Suprapubic skin (tissue), 4 donors: ENCODE data around the gene MRPL23. TPM values are rescaled to one million over a fixed set of nuclear protein-coding genes. Genes with fewer than 3 reads are reported as not detected.
A peak's percentile ranks its signal among the peaks of the same experiment; 100 is the strongest.

ENCODE experiments used
- DNase-seq, 2 donors: peaks; one replicate each; pipeline ENCODE4 v3.0.0-alpha.2; 2019; ENCODE audit warnings: low spot score in 2 of 2
- H3K27ac ChIP-seq: fragments of 200-600 bp; sonication (generic); one replicate; pipeline ENCODE4 v1.5.1; 2019
- H3K27me3 ChIP-seq: fragments of 200-600 bp; sonication (generic); one replicate; pipeline ENCODE4 v1.5.1; 2019
- H3K36me3 ChIP-seq: fragments of 200-600 bp; sonication (generic); one replicate; pipeline ENCODE4 v1.5.1; 2019
- H3K4me1 ChIP-seq: fragments of 200-600 bp; sonication (generic); one replicate; pipeline ENCODE4 v1.5.1; 2019
- H3K4me3 ChIP-seq: fragments of 200-600 bp; sonication (generic); one replicate; pipeline ENCODE4 v1.5.1; 2019; ENCODE audit warnings: mild to moderate bottlenecking
- H3K9me3 ChIP-seq: fragments of 200-600 bp; sonication (generic); one replicate; pipeline ENCODE4 v1.5.1; 2019
- EP300 ChIP-seq: sonication (generic); formaldehyde crosslinking; IDR thresholded peaks from one replicate; pipeline ENCODE4 v1.6.1; 2017; ENCODE audit warnings: antibody characterized with exemption
- POLR2A ChIP-seq, 2 donors: fragments of 450-650 bp; IDR thresholded peaks; one replicate each; pipeline ENCODE4 v1.6.1; 2017; ENCODE audit warnings: antibody characterized with exemption in 2 of 2, mild to moderate bottlenecking in 2 of 2, moderate library complexity in 2 of 2
- POLR2AphosphoS5 ChIP-seq, 3 donors: sonication (generic); formaldehyde crosslinking; IDR thresholded peaks; one replicate each; pipeline ENCODE4 v1.6.1; 2017; ENCODE audit warnings: antibody characterized with exemption in 3 of 3
- WGBS: methylation state at CpG from one replicate; pipeline ENCODE4 v1.1.5; 2018; 5-methylcytosine and 5-hydroxymethylcytosine counted together
- total RNA-seq, 4 donors: library from RNA; depleted of rRNA; stranded (reverse); fragments of >200 nt; gene quantifications; one replicate each; pipeline ENCODE4 v1.1.0, GENCODE V29; 2016
- TF ChIP-seq, protein P1 (sequence below), 2 donors: fragments of 200-600 bp in 1 of 2; fragments of 450-650 bp in 1 of 2; sonication (generic) in 1 of 2; IDR thresholded peaks; one replicate each; pipeline ENCODE4 v1.5.1; 2016 to 2019; ENCODE audit warnings: antibody characterized with exemption in 2 of 2, mild to moderate bottlenecking in 1 of 2, moderate library complexity in 1 of 2

MRPL23 gene
- total RNA-seq, 4 donors from 2014 or later, result 76.9 to 115 (median 103) TPM

DNA sequence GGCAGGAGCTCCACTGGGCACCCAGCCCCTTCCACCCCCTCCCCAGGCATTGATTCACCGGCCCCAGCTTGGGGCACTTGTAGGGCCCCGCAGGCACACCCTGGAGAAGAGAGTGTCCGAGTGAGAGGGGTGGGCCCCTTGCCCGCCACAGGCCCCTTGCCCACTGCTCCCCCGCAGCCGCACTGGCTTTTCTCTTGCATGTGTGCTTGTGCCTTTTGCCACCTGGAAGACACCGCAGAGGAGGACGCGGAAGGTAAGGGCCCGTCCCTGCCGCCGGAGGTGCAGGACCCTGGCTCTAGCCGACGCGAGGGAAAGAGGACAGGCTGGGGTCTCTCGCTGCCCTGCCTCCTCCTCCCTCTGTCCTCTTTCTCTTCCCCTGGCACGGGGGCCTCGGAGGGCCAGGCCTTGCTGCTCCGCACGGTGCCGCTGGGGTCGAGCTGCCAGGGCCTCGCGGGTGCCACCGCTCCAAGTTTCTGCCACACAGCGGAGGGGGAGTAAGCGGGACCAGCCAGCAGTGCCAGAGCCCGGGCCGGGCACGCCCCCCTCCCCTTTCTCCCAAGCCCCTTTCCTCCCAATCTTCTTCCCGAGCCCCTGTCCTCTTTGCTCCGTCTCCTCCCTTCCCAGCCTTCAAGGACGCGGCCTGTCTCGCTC is 18.1 kb upstream of the MRPL23 start:
- no peak overlapping the region for H3K27ac ChIP-seq
- no peak overlapping the region for H3K4me3 ChIP-seq

DNA sequence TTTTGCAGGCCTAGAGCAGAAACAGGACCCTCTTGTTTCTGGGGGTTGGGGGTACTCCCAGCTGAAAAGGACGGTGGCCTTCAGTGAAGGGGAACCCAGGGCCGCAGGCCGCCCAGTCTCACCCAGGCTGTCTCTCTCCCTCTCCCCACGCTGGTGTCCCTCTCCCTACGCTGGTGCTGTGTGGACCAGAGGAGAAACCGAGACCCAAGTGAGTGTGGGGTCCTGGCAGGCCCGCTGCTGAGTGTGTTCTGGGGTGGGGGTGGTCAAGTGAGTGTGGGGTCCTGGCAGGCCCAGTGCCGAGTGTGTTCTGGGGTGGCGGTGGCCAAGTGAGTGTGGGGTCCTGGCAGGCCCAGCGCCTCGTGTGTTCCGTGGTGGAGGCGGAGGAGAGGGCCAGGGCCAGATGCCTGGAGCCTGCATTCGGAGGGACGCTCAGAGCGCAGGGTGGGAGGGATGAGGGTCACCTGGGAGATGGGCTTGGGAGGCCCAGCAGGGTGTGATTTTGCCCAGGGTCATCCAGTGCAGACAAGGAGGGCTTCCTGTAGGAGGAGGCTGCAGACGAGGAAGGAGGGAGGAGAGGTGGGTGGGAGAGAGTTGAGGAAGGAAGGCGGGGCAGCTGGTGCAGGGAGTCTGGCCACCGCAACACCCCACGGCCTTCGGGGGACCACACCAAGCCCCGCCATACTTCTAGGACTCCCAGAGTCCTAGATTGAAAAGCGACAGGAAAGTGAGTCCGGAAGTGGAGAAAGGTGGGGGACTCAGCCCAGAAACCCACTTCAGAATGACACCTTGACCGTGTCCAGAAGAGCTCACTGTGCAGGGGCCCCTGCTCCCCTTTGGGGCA is 17.3 kb upstream of the MRPL23 start:
- H3K4me3 ChIP-seq, result no peak overlapping the region
- no peaks in the 10 kb centered on the region for H3K27me3 ChIP-seq
- no peaks in the 10 kb centered on the region for H3K9me3 ChIP-seq
- no peak for TF ChIP-seq POLR2A (IDR thresholded peaks at IDR 0.05)
- TF ChIP-seq, protein P1, sequence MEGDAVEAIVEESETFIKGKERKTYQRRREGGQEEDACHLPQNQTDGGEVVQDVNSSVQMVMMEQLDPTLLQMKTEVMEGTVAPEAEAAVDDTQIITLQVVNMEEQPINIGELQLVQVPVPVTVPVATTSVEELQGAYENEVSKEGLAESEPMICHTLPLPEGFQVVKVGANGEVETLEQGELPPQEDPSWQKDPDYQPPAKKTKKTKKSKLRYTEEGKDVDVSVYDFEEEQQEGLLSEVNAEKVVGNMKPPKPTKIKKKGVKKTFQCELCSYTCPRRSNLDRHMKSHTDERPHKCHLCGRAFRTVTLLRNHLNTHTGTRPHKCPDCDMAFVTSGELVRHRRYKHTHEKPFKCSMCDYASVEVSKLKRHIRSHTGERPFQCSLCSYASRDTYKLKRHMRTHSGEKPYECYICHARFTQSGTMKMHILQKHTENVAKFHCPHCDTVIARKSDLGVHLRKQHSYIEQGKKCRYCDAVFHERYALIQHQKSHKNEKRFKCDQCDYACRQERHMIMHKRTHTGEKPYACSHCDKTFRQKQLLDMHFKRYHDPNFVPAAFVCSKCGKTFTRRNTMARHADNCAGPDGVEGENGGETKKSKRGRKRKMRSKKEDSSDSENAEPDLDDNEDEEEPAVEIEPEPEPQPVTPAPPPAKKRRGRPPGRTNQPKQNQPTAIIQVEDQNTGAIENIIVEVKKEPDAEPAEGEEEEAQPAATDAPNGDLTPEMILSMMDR (IDR thresholded peaks at IDR 0.05), result no peak
- DNase-seq, result peak in 1 of 2 donors; percentile 75
- 85% methylated on average over 25 of the region's 25 CpGs for WGBS
- peaks cover 2% of the 10 kb centered on the region for H3K4me1 ChIP-seq
- H3K36me3 ChIP-seq, result no peaks in the 10 kb centered on the region
- H3K27ac ChIP-seq, result no peak overlapping the region

More for the DNA sequence above, 18.1 kb upstream of the MRPL23 start:
- Histone ChIP-seq H3K9me3 (no peaks in the 10 kb centered on the region), H3K27me3 (no peaks in the 10 kb centered on the region), H3K4me1 (peaks cover 10% of the 10 kb centered on the region), H3K36me3 (no peaks in the 10 kb centered on the region)
- peak in 1 of 2 donors; percentile 70 for DNase-seq
- WGBS, result 94% methylated on average over 32 of the region's 35 CpGs
- TF ChIP-seq POLR2A (IDR thresholded peaks at IDR 0.05), result no peak
- TF ChIP-seq EP300, result no peak
- TF ChIP-seq, protein P1 (IDR thresholded peaks at IDR 0.05), result no peak
- TF ChIP-seq POLR2AphosphoS5 (IDR thresholded peaks at IDR 0.05), result no peak

DNA sequence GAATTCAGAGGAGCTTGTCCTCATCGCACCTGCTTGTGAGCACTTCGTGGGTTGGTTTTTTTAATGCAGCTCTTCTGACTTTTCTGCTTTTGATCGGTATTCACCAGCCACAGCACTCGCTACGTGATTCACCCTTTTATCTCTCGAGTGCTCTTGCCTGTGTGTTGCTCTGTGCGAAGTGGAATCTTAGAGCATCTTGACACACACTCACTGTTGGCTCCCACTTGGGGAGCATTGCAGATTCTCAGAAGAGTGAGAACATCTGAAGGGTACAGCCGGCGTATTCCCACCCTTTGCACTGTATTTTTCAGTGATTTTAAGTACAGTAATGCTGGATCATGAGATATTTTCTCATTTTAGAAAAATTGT is 16.7 kb upstream of the MRPL23 start:
- Histone ChIP-seq H3K27ac (no peak overlapping the region), H3K4me3 (no peak overlapping the region), H3K27me3 (no peaks in the 10 kb centered on the region), H3K36me3 (no peaks in the 10 kb centered on the region), H3K4me1 (no peaks in the 10 kb centered on the region), H3K9me3 (no peaks in the 10 kb centered on the region)
- 85% methylated on average over 9 of the region's 9 CpGs for WGBS
- TF ChIP-seq EP300 (no peak), POLR2AphosphoS5 (IDR thresholded peaks at IDR 0.05) (no peak), POLR2A (IDR thresholded peaks at IDR 0.05) (no peak)
- TF ChIP-seq, protein P1 (IDR thresholded peaks at IDR 0.05), result no peak
- DNase-seq, result no peak

DNA sequence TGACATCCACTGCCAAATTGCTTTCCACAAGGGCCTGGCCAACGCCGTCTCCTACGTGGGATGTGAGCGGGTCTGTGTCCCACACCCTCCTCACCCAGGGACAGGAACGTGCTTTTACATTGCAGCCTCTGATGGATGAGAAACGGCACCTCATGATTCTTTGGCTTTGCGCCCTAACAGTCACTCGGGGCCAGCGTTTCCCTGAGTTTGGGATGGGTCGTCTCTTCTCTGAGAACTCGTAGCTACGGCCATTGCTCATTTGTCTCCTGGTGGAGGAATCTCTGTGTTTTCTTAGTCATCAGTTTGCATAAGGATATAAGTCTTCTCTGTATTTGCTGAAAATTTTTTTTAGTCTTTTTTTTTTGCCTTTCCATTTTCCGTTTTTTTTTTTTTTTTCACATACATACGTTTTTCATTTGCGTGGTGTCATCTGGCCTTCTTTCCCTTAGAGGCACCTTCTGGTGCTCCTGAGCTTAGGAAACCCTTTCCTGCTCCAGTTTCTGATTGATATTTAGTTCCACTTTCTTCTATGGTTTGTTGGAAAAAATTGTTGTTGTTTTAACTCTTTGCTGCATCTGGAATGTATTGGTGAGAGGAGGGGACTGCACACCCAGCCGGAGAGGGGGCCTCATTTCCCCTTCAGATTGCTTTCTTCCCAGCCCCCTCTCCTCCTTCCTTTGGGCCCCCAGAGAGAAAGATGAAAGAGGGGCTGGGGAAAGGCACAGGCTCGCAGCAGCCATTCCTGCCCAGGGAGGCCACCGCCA is 15.6 kb upstream of the MRPL23 start:
- H3K4me1 ChIP-seq, result no peaks in the 10 kb centered on the region
- no peaks in the 10 kb centered on the region for H3K9me3 ChIP-seq
- no peak for TF ChIP-seq POLR2A (IDR thresholded peaks at IDR 0.05)
- TF ChIP-seq POLR2AphosphoS5 (IDR thresholded peaks at IDR 0.05), result no peak
- no peak for TF ChIP-seq EP300
- TF ChIP-seq, protein P1 (IDR thresholded peaks at IDR 0.05), result no peak
- no peaks in the 10 kb centered on the region for H3K36me3 ChIP-seq
- no peak overlapping the region for H3K27ac ChIP-seq
- H3K27me3 ChIP-seq, result no peaks in the 10 kb centered on the region
- WGBS, result 32% methylated on average over 18 of the region's 18 CpGs
- no peak overlapping the region for H3K4me3 ChIP-seq
- no peak for DNase-seq

DNA sequence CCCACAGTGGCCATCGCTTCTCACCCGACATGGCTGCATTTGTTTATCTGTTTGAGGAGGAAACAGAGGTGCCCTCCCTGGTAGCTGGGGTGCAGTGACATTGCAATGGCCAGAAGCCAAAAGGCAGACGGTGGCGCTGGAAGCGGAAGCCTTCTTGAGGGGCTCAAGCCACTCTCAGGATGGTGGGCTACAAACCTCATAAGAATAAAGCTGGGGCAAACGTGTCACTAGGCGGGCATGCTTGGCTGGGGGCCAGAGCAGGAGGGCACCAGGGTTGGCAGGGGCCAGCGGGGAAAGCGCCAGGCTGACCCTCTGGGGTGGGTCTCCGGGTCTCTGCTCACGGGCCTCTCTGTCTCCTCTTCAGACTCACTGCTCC is 15.0 kb upstream of the MRPL23 start:
- no peak for DNase-seq

More for the DNA sequence above, 15.0 kb upstream of the MRPL23 start:
- no peak overlapping the region for H3K4me3 ChIP-seq
- H3K4me1 ChIP-seq, result no peaks in the 10 kb centered on the region
- no peaks in the 10 kb centered on the region for H3K36me3 ChIP-seq
- H3K9me3 ChIP-seq, result no peaks in the 10 kb centered on the region
- TF ChIP-seq, protein P1 (IDR thresholded peaks at IDR 0.05), result no peak
- no peak for TF ChIP-seq EP300
- no peak for TF ChIP-seq POLR2AphosphoS5 (IDR thresholded peaks at IDR 0.05)
- TF ChIP-seq POLR2A (IDR thresholded peaks at IDR 0.05), result no peak
- WGBS, result 80% methylated on average over 11 of the region's 11 CpGs
- H3K27me3 ChIP-seq, result no peaks in the 10 kb centered on the region
- H3K27ac ChIP-seq, result no peak overlapping the region
